Heart left ventricle (tissue), 13 donors: ENCODE results near the gene BCAS4.

Experiments
- POLR2A ChIP-seq, 2 donors: fragments of 450-650 bp; IDR thresholded peaks; one replicate each; pipeline ENCODE4 v1.6.1; 2017; ENCODE audit warnings: antibody characterized with exemption in 2 of 2, mild to moderate bottlenecking in 2 of 2, moderate library complexity in 2 of 2
- TF ChIP-seq, protein P1 (sequence below), 12 donors: fragments of 200-600 bp; sonication (generic) in 4 of 12; IDR thresholded peaks; one replicate each; pipeline versions ENCODE4 v1.5.0 to v1.8.0; 2018 to 2022; ENCODE audit warnings: antibody characterized with exemption in 12 of 12, mild to moderate bottlenecking in 5 of 12
- donor health status: ischemic (EF 13 %, LVEDD 7.1; RV severe dilation, severe dysfunction).
- donor health status: DM: no; HTN: yes; CAD: no.
- donor health status: DM: no; HTN: no; CAD: no.
- donor health status: ischemic (EF 25% LVEDD 6.9; RV normal size, moderate dysfunction).
- donor health status: ischemic (EF 25% LVEDD 5.7; RV mildly dilated, moderate dysfunction).
- donor health status: ischemic (EF 35%, LVEDD 5.7; RV mildly dilated, moderate dysfunction).
- donor health status: nonischemic (EF 11% LVEDD 7.7; RV severe dilation, severe dysfunction).
- donor health status: DM: yes; HTN: yes; CAD: no.
- donor health status: PGD.
- donor health status: ischemic (EF 29% LVEDD 5.4; RV normal size, mild dysfunction).
- donor health status: nonischemic (EF 23%, LVEDD 6.1; RV moderate dilation, normal function).

DNA sequence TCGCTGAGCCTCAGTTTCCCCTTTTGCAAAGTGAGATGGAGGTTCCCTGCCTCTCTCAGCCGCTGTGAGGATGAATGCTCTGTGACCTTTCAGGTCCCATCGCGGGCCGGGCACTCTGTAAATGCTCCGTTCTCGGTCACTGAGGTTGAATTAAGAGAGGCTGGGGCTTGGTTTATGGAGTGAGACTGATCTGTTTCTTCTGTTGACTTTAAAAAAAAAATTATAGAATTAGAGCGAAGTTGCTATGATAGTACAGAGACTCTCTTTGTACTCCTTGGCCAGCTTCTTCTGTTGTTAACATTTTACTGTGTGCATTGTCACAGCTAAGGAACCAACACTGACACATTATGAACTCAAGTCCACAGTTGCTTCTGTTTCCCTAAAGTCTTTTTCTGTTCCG is 72.0 kb downstream of the BCAS4 start:
- TF ChIP-seq, protein P1, sequence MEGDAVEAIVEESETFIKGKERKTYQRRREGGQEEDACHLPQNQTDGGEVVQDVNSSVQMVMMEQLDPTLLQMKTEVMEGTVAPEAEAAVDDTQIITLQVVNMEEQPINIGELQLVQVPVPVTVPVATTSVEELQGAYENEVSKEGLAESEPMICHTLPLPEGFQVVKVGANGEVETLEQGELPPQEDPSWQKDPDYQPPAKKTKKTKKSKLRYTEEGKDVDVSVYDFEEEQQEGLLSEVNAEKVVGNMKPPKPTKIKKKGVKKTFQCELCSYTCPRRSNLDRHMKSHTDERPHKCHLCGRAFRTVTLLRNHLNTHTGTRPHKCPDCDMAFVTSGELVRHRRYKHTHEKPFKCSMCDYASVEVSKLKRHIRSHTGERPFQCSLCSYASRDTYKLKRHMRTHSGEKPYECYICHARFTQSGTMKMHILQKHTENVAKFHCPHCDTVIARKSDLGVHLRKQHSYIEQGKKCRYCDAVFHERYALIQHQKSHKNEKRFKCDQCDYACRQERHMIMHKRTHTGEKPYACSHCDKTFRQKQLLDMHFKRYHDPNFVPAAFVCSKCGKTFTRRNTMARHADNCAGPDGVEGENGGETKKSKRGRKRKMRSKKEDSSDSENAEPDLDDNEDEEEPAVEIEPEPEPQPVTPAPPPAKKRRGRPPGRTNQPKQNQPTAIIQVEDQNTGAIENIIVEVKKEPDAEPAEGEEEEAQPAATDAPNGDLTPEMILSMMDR (IDR thresholded peaks at IDR 0.05) = no peak
- no peak for TF ChIP-seq POLR2A (IDR thresholded peaks at IDR 0.05)
